ENCODE data around the gene BCAM.

The BCAM gene

DNA sequence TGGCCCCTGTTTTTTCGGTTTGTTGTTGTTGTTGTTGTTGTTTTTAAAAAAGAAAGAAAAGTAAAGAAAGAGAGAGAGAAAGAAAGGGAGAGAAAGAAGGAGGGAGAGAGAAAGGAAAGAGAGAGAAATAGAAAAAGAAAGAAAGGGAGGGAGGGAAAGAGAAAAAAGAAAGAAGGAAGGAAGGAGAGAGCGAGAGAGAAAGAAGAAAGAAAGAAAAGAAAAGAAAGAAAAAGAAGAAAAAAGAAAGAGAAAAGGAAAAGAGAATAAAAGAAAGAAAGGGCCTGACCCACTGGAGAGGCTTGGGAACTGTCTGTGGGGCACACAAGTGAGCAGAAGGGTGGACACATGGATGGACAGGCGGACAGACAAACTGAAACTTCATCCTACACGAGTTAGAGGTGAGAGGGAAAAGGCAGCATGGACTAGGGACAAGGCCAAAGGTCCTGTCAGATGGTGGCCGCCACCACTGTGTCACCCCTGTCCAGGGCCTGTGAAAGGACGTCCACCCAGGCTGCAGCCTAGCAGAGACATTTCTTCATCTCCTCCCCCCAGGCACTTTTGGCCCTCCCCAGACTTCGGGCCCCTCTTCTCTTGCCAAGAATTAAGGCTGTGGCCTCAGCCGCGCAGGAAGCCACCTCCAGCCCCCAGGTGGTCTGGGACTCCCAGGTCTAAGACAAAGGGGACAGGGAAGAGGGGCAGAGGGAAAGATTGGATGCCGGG is 9.1 kb upstream of the BCAM start:
- no peak for DNase-seq
- Histone ChIP-seq H3K27ac (ENCODE audit: low read length, poor library complexity, severe bottlenecking) (no peak overlapping the region), H3K4me2 (ENCODE audit: low read length, poor library complexity, severe bottlenecking) (no peak overlapping the region), H2BK120ac (ENCODE audit: low read depth, low read length) (no peak overlapping the region), H2BK12ac (ENCODE audit: low read length in 2 of 2) (no peak overlapping the region), H2BK15ac (ENCODE audit: low read depth, poor library complexity, severe bottlenecking) (peak overlapping the region; percentile 4), H3K4me1 (ENCODE audit: control insufficient read depth, insufficient read depth, low read depth, low read length) (peaks cover 8% of the 10 kb centered on the region), H3K9me3 (ENCODE audit: control insufficient read depth, low read length) (peaks cover 3% of the 10 kb centered on the region), H3K79me1 (replicated peaks; ENCODE audit: low read length, poor library complexity, severe bottlenecking) (no peaks in the 10 kb centered on the region), H3K36me3 (ENCODE audit: control insufficient read depth in 1 of 2, insufficient read depth in 2 of 2, low read depth in 1 of 2, low read length in 2 of 2) (no peaks in the 10 kb centered on the region), H3K27me3 (ENCODE audit: control insufficient read depth in 1 of 2, insufficient read depth in 1 of 2, low read length in 2 of 2) (peaks cover 3 to 4% of the 10 kb centered on the region in 2 experiments), H3K4me3 (ENCODE audit: insufficient read depth in 1 of 2, low read depth in 1 of 2, low read length in 2 of 2) (no peak overlapping the region), H3K23ac (ENCODE audit: low read length in 2 of 2) (no peak overlapping the region), H3K18ac (ENCODE audit: low read depth in 1 of 2, low read length in 2 of 2) (no peak overlapping the region), H3K14ac (ENCODE audit: low read length in 2 of 2) (no peak overlapping the region), H4K8ac (ENCODE audit: low read length) (no peak overlapping the region), H2BK5ac (ENCODE audit: low read depth, low read length, poor library complexity, severe bottlenecking) (no peak overlapping the region), H2AFZ (ENCODE audit: low read depth, low read length) (no peak overlapping the region), H2AK5ac (ENCODE audit: low read length, severe bottlenecking) (peak overlapping the region; percentile 14), H4K91ac (ENCODE audit: low read length) (peak overlapping the region; percentile 5), H3K4ac (ENCODE audit: low read depth in 1 of 2, low read length in 2 of 2) (no peak overlapping the region), H3K9ac (ENCODE audit: low read length) (no peak overlapping the region)
- 65% methylated on average over 8 of the region's 10 CpGs for whole genome bisulfite sequencing

DNA sequence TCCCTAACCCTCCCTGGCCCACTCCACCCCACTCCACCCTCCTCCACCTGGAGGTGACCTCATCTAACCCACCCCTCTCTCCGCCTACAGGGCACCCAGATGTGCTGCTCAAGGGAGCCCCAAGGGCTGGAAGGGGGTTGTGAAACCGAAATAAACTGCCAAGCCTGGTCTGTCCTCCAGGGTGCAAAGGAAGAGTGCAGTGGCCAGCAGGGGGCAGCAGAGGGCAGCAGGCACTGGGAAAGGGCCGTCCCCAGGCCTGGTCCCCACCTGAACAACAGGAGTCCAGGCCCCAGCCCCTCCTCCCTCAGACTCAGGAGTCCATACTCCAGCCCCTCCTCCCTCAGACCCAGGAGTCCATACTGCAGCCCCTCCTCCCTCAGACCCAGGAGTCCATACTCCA is 8.4 kb upstream of the BCAM start:
- Histone ChIP-seq H2AFZ (ENCODE audit: low read depth, low read length) (peak overlapping the region; percentile 8), H4K8ac (ENCODE audit: low read length) (peak overlapping the region; percentile 73), H3K4ac (ENCODE audit: low read depth in 1 of 2, low read length in 2 of 2) (no peak overlapping the region), H3K79me1 (replicated peaks; ENCODE audit: low read length, poor library complexity, severe bottlenecking) (no peaks in the 10 kb centered on the region), H2BK120ac (ENCODE audit: low read depth, low read length) (no peak overlapping the region), H2BK15ac (ENCODE audit: low read depth, poor library complexity, severe bottlenecking) (no peak overlapping the region), H3K18ac (ENCODE audit: low read depth in 1 of 2, low read length in 2 of 2) (peak overlapping the region; percentile 44 to 63), H3K4me3 (ENCODE audit: insufficient read depth in 1 of 2, low read depth in 1 of 2, low read length in 2 of 2) (no peak overlapping the region), H3K36me3 (ENCODE audit: control insufficient read depth in 1 of 2, insufficient read depth in 2 of 2, low read depth in 1 of 2, low read length in 2 of 2) (no peaks in the 10 kb centered on the region), H4K91ac (ENCODE audit: low read length) (no peak overlapping the region), H3K14ac (ENCODE audit: low read length in 2 of 2) (no peak overlapping the region), H2BK12ac (ENCODE audit: low read length in 2 of 2) (no peak overlapping the region), H3K27ac (ENCODE audit: low read length, poor library complexity, severe bottlenecking) (no peak overlapping the region), H3K27me3 (ENCODE audit: control insufficient read depth in 1 of 2, insufficient read depth in 1 of 2, low read length in 2 of 2) (peaks cover 3 to 4% of the 10 kb centered on the region in 2 experiments), H2AK5ac (ENCODE audit: low read length, severe bottlenecking) (peak overlapping the region; percentile 14), H3K4me2 (ENCODE audit: low read length, poor library complexity, severe bottlenecking) (no peak overlapping the region), H3K23ac (ENCODE audit: low read length in 2 of 2) (no peak overlapping the region), H3K9ac (ENCODE audit: low read length) (no peak overlapping the region), H2BK5ac (ENCODE audit: low read depth, low read length, poor library complexity, severe bottlenecking) (no peak overlapping the region), H3K4me1 (ENCODE audit: control insufficient read depth, insufficient read depth, low read depth, low read length) (peaks cover 8% of the 10 kb centered on the region), H3K9me3 (ENCODE audit: control insufficient read depth, low read length) (peaks cover 3% of the 10 kb centered on the region)
- peak; percentile 82 for DNase-seq
- WGBS, result 6% methylated on average over 3 of the region's 3 CpGs

DNA sequence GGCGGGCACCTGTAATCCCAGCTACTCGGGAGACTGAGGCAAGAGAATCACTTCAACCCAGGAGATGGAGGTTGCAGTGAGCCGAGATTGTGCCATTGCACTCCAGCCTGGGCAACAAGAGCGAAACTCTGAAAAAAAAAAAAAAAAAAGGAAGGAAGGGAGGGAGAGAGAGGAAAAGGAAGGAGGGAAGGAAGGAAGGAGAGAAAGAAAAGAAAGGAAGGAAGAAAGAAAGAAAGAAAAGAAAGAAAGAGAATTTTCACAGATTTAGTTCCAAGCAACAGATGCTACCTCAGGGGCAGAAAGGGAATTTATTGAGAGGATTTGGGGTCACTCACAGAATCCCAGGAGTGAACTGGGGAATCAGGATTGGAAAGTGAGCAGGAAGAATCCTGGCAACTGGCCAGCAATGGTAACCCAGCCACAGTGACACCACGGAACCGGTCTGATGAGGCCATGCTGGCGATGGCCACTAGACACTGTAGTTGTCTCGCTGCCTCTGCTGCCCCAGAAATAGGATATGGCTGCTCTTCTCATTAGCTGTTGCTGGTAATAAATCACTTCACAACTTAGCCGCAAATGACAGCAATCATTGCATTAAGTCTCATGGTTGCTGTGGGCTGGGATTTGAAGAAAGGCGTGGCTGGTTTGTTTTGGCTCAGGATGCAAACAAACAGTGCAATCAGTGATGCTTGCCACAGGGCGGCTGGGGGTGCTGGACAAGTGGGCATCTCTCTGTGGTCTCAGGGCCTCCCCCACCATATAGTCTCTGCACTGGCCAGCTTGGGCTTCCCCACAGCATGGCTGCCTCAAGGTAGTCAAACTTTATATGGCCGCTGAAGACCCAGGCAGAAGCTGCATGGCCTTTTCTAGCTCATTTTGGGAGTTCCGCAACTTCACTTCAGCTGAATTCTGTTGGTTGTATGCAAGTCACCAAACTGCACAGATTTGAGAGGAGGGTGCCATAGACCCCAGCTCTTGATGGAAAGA is 5.2 kb upstream of the BCAM start:
- H2BK5ac ChIP-seq (ENCODE audit: low read depth, low read length, poor library complexity, severe bottlenecking), result no peak overlapping the region
- H2BK12ac ChIP-seq (ENCODE audit: low read length in 2 of 2), result no peak overlapping the region
- H3K27ac ChIP-seq (ENCODE audit: low read length, poor library complexity, severe bottlenecking), result no peak overlapping the region
- no peak overlapping the region for H3K4ac ChIP-seq (ENCODE audit: low read depth in 1 of 2, low read length in 2 of 2)
- 95% methylated on average over 12 of the region's 13 CpGs for WGBS
- no peaks in the 10 kb centered on the region for H3K79me1 ChIP-seq (replicated peaks; ENCODE audit: low read length, poor library complexity, severe bottlenecking)
- no peaks in the 10 kb centered on the region for H3K36me3 ChIP-seq (ENCODE audit: control insufficient read depth in 1 of 2, insufficient read depth in 2 of 2, low read depth in 1 of 2, low read length in 2 of 2)
- no peak overlapping the region for H3K4me3 ChIP-seq (ENCODE audit: insufficient read depth in 1 of 2, low read depth in 1 of 2, low read length in 2 of 2)
- H3K23ac ChIP-seq (ENCODE audit: low read length in 2 of 2), result no peak overlapping the region
- H2BK15ac ChIP-seq (ENCODE audit: low read depth, poor library complexity, severe bottlenecking), result no peak overlapping the region
- H3K9me3 ChIP-seq (ENCODE audit: control insufficient read depth, low read length), result peaks cover 3% of the 10 kb centered on the region
- no peak overlapping the region for H3K14ac ChIP-seq (ENCODE audit: low read length in 2 of 2)
- H4K91ac ChIP-seq (ENCODE audit: low read length), result no peak overlapping the region
- peaks cover 19% of the 10 kb centered on the region for H3K4me1 ChIP-seq (ENCODE audit: control insufficient read depth, insufficient read depth, low read depth, low read length)
- no peak overlapping the region for H2AFZ ChIP-seq (ENCODE audit: low read depth, low read length)
- no peak overlapping the region for H3K9ac ChIP-seq (ENCODE audit: low read length)
- no peak for DNase-seq
- H2BK120ac ChIP-seq (ENCODE audit: low read depth, low read length), result no peak overlapping the region
- no peak overlapping the region for H2AK5ac ChIP-seq (ENCODE audit: low read length, severe bottlenecking)
- H3K27me3 ChIP-seq (ENCODE audit: control insufficient read depth in 1 of 2, insufficient read depth in 1 of 2, low read length in 2 of 2), result peaks cover 3 to 4% of the 10 kb centered on the region in 2 experiments
- H3K4me2 ChIP-seq (ENCODE audit: low read length, poor library complexity, severe bottlenecking), result no peak overlapping the region
- no peak overlapping the region for H4K8ac ChIP-seq (ENCODE audit: low read length)
- H3K18ac ChIP-seq (ENCODE audit: low read depth in 1 of 2, low read length in 2 of 2), result no peak overlapping the region

DNA sequence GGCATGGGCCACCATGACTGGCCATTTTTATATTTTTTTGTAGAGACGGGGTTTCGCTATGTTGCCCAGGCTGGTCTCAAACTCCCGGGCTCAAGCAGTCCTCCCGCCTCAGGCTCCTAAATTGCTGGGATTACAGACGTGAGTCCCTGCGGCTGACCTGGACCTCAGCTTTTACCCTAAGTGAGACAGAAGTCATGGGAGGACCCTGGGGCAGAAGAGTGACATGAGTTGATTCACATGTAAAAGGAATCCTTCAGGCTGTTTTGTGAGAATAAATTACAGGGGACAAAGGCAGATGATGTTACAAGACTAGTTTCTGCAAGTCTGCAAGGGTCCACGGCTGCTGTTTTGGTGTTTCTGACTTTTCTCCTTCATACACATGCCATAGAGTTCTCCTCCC is 2.6 kb upstream of the BCAM start:
- no peak for DNase-seq
- Histone ChIP-seq H2AK5ac (ENCODE audit: low read length, severe bottlenecking) (no peak overlapping the region), H3K9ac (ENCODE audit: low read length) (no peak overlapping the region), H2BK5ac (ENCODE audit: low read depth, low read length, poor library complexity, severe bottlenecking) (no peak overlapping the region), H3K4me1 (ENCODE audit: control insufficient read depth, insufficient read depth, low read depth, low read length) (peaks cover 32% of the 10 kb centered on the region), H2BK120ac (ENCODE audit: low read depth, low read length) (no peak overlapping the region), H3K14ac (ENCODE audit: low read length in 2 of 2) (no peak overlapping the region), H3K36me3 (ENCODE audit: control insufficient read depth in 1 of 2, insufficient read depth in 2 of 2, low read depth in 1 of 2, low read length in 2 of 2) (no peaks in the 10 kb centered on the region), H3K27ac (ENCODE audit: low read length, poor library complexity, severe bottlenecking) (no peak overlapping the region), H4K8ac (ENCODE audit: low read length) (no peak overlapping the region), H3K27me3 (ENCODE audit: control insufficient read depth in 1 of 2, insufficient read depth in 1 of 2, low read length in 2 of 2) (peaks cover 3 to 11% of the 10 kb centered on the region in 2 experiments), H3K18ac (ENCODE audit: low read depth in 1 of 2, low read length in 2 of 2) (no peak overlapping the region), H3K4me2 (ENCODE audit: low read length, poor library complexity, severe bottlenecking) (no peak overlapping the region), H3K4ac (ENCODE audit: low read depth in 1 of 2, low read length in 2 of 2) (no peak overlapping the region), H2BK12ac (ENCODE audit: low read length in 2 of 2) (no peak overlapping the region), H2BK15ac (ENCODE audit: low read depth, poor library complexity, severe bottlenecking) (no peak overlapping the region), H3K23ac (ENCODE audit: low read length in 2 of 2) (no peak overlapping the region), H4K91ac (ENCODE audit: low read length) (no peak overlapping the region), H2AFZ (ENCODE audit: low read depth, low read length) (no peak overlapping the region), H3K4me3 (ENCODE audit: insufficient read depth in 1 of 2, low read depth in 1 of 2, low read length in 2 of 2) (no peak overlapping the region), H3K79me1 (replicated peaks; ENCODE audit: low read length, poor library complexity, severe bottlenecking) (no peaks in the 10 kb centered on the region), H3K9me3 (ENCODE audit: control insufficient read depth, low read length) (peaks cover 3% of the 10 kb centered on the region)
- 78% methylated on average over 7 of the region's 7 CpGs for WGBS
